HG03064 (cell line): ENCODE measurements around the gene R3HDM2.
A peak's percentile ranks its signal among the peaks of the same experiment; 100 is the strongest.

Experiments used
- ATAC-seq: cut with Tn5 transposase; IDR thresholded peaks from one replicate; pipeline ENCODE4 v1.9.1; 2021; ENCODE audit warnings: low read depth; ENCODE audit not compliant: unreplicated experiment

Gene R3HDM2

GRCh38 chr12:57233357-57234232 is 197.2 kb downstream of the R3HDM2 start:
- ATAC-seq = no peak

- ATAC-seq = no peak
Measured at GRCh38 chr12:57232156-57232756, 198.6 kb downstream of the R3HDM2 start.

- no peak for ATAC-seq
Measured at GRCh38 chr12:57231276-57232021, 199.4 kb downstream of the R3HDM2 start.

GRCh38 chr12:57230381-57231155 is 200.3 kb downstream of the R3HDM2 start:
- no peak for ATAC-seq

GRCh38 chr12:57229634-57230380 is 201.0 kb downstream of the R3HDM2 start, which contains the start of gene SHMT2:
Gene SHMT2, plus strand, starts transcription at chr12:57229711. Its CDS starts 68 bp downstream, at chr12:57229779.
- peak; percentile 37 for ATAC-seq

- no peak for ATAC-seq
Measured at GRCh38 chr12:57229046-57229633, 201.7 kb downstream of the R3HDM2 start.

- ATAC-seq = no peak
Measured at GRCh38 chr12:57227315-57228115, 203.3 kb downstream of the R3HDM2 start.

- ATAC-seq = no peak
Measured at GRCh38 chr12:57226588-57227314, 204.1 kb downstream of the R3HDM2 start.

- ATAC-seq = no peak
Measured at GRCh38 chr12:57225680-57226210, 205.1 kb downstream of the R3HDM2 start.

GRCh38 chr12:57224973-57225679 is 205.7 kb downstream of the R3HDM2 start:
- no peak for ATAC-seq

GRCh38 chr12:57224278-57224972 is 206.4 kb downstream of the R3HDM2 start:
- ATAC-seq = no peak

GRCh38 chr12:57223191-57224165 is 207.4 kb downstream of the R3HDM2 start:
- no peak for ATAC-seq

GRCh38 chr12:57222286-57223190 is 208.3 kb downstream of the R3HDM2 start:
- ATAC-seq = no peak

- ATAC-seq = no peak
Measured at GRCh38 chr12:57221169-57221917, 209.5 kb downstream of the R3HDM2 start.
